Measurements from ENCODE around the gene BEND6. TPM values are rescaled to one million over a fixed set of nuclear protein-coding genes. Genes with fewer than 3 reads are reported as not detected.

Gene BEND6
- total and polyA plus RNA-seq, 2 of the 8 experiments (the other 6 are each of a cell fraction or from before 2014, with no cell fraction given) = 0.71 to 2.1 TPM

GRCh38 chr6:56906752-56907151 is 48.2 kb upstream of the BEND6 start:
- H3K79me1 ChIP-seq (ENCODE audit: low read depth, low read length) = no peaks in the 10 kb centered on the region
- no peak overlapping the region for H2AFZ ChIP-seq (ENCODE audit: low read length)
- TF ChIP-seq SIRT6 (IDR thresholded peaks at IDR 0.05; ENCODE audit: low read length) (no peak), SP2 (IDR thresholded peaks at IDR 0.05; ENCODE audit: low read length) (no peak), TAF7 (optimal IDR thresholded peaks at IDR 0.05; ENCODE audit: borderline replicate concordance, low read depth, low read length) (no peak), SP4 (IDR thresholded peaks at IDR 0.05; ENCODE audit: low read length) (no peak), TAF1 (IDR thresholded peaks at IDR 0.05; ENCODE audit: low read depth, low read length) (no peak), SUZ12 (IDR thresholded peaks at IDR 0.05; ENCODE audit: low read length) (no peak), CTBP2 (IDR thresholded peaks at IDR 0.05; ENCODE audit: borderline replicate concordance, insufficient read depth, insufficient read length, low read length) (no peak), CBX8 (IDR thresholded peaks at IDR 0.05; ENCODE audit: borderline replicate concordance, low read depth, low read length) (no peak), RBBP5 (IDR thresholded peaks at IDR 0.05; ENCODE audit: borderline replicate concordance, low read depth, low read length) (no peak), ATF3 (IDR thresholded peaks at IDR 0.05; ENCODE audit: insufficient read depth, low read depth, low read length) (no peak), CHD2 (IDR thresholded peaks at IDR 0.05; ENCODE audit: low read length) (no peak), NRF1 (IDR thresholded peaks at IDR 0.05; ENCODE audit: low read depth, low read length) (no peak), SAP30 (IDR thresholded peaks at IDR 0.05; ENCODE audit: insufficient read depth, insufficient replicate concordance, low read length) (no peak), RFX5 (IDR thresholded peaks at IDR 0.05; ENCODE audit: borderline replicate concordance, low read depth, low read length) (no peak), SP1 (IDR thresholded peaks at IDR 0.05; ENCODE audit: low read depth, low read length) (no peak)

More at GRCh38 chr6:56906752-56907151, 48.2 kb upstream of the BEND6 start:
- no peak overlapping the region for H3K9ac ChIP-seq (replicated peaks in 1 of 4; ENCODE audit: extremely low read depth in 1 of 4, low read depth in 3 of 4, low read length in 3 of 4)
- no peak overlapping the region for H3K4me3 ChIP-seq (ENCODE audit: extremely low read depth in 1 of 4, insufficient read depth in 2 of 4, low read depth in 3 of 4, low read length in 4 of 4)
- ChIA-PET POLR2A (ENCODE audit: partially characterized antibody) (no interaction called here), CTCF (ENCODE audit: partially characterized antibody) (interaction anchor here (0.6 to 1.2 kb wide), 6 partner anchors 21 to 197 kb away, joined by 3 read pairs; no protein-coding TSS in a partner anchor)
- H3K23me2 ChIP-seq (ENCODE audit: low read depth, low read length) = no peaks in the 10 kb centered on the region
- H4K8ac ChIP-seq (ENCODE audit: extremely low read depth, insufficient read depth, low read length) = no peak overlapping the region
- no peaks in the 10 kb centered on the region for H3K27me3 ChIP-seq (replicated peaks in 1 of 4; ENCODE audit: control insufficient read depth in 3 of 4, extremely low read depth in 1 of 4, insufficient read depth in 3 of 4, low read length in 3 of 4)
- H3K9me3 ChIP-seq (ENCODE audit: insufficient read depth in 2 of 2, low read depth in 1 of 2, low read length in 1 of 2) = no peaks in the 10 kb centered on the region
- H2BK5ac ChIP-seq (ENCODE audit: low read depth, low read length) = no peak overlapping the region
- peaks cover 2 to 8% (median 4%) of the 10 kb centered on the region in 4 experiments; a peak in 4 of 7 replicates for H3K4me1 ChIP-seq (replicated peaks in 1 of 4; ENCODE audit: control insufficient read depth in 3 of 4, insufficient read depth in 4 of 4, low read length in 3 of 4)
- H3K4ac ChIP-seq (replicated peaks; ENCODE audit: insufficient read length, low read depth, low read length) = no peak overlapping the region
- no peak overlapping the region for H3K27ac ChIP-seq (ENCODE audit: low read depth, low read length)
- H3K4me2 ChIP-seq (ENCODE audit: insufficient read depth in 1 of 2, low read depth in 2 of 2, low read length in 2 of 2) = no peak overlapping the region
- no peaks in the 10 kb centered on the region for H3K79me2 ChIP-seq (ENCODE audit: control insufficient read depth in 1 of 2, insufficient read depth in 2 of 2, low read length in 2 of 2)
- H3K36me3 ChIP-seq (ENCODE audit: control insufficient read depth in 2 of 4, insufficient read depth in 4 of 4, low read length in 3 of 4) = no peaks in the 10 kb centered on the region
- H2AK5ac ChIP-seq (ENCODE audit: low read depth, low read length) = no peak overlapping the region
- no peaks in the 10 kb centered on the region for H4K20me1 ChIP-seq (replicated peaks in 1 of 2; ENCODE audit: control insufficient read depth in 1 of 2, insufficient read depth in 2 of 2, low read length in 2 of 2)
- H2BK120ac ChIP-seq (replicated peaks; ENCODE audit: low read depth, low read length) = no peak overlapping the region
- H3K23ac ChIP-seq (ENCODE audit: insufficient read length) = no peak overlapping the region
- no peak overlapping the region for H2BK15ac ChIP-seq (ENCODE audit: low read length)
- no peak overlapping the region for H2BK20ac ChIP-seq (ENCODE audit: low read length)
- no peak overlapping the region for H3K14ac ChIP-seq (ENCODE audit: insufficient read length)
- H3K56ac ChIP-seq (replicated peaks; ENCODE audit: insufficient read length, low read depth, low read length) = no peak overlapping the region
- FAIRE-seq (no peak), DNase-seq (ENCODE audit: low read depth in 1 of 2, low spot score in 2 of 2) (no peak)
- H4K91ac ChIP-seq (replicated peaks; ENCODE audit: insufficient read length, low read length) = no peak overlapping the region
- H2BK12ac ChIP-seq (ENCODE audit: low read depth, low read length) = no peak overlapping the region
- WGBS, 2 experiments (ENCODE audit: extremely low coverage in 1 of 2, insufficient coverage in 1 of 2, insufficient read length in 1 of 2, insufficient replicate concordance in 2 of 2, low coverage in 1 of 2, low lambda C conversion rate in 2 of 2, missing lambda C conversion rate in 1 of 2) = 96% methylated on average over 3 of the region's 3 CpGs; no CpG with 5 or more reads in 1 of the 2 experiments
- no peak overlapping the region for H4K5ac ChIP-seq (ENCODE audit: insufficient read length, low read depth, low read length)
- H3K18ac ChIP-seq (ENCODE audit: extremely low read depth, low read length) = no peak overlapping the region
